ENCODE measurements around the gene GDPD4.

Gene GDPD4

GRCh38 chr11:77233011-77233410, 68.5 kb downstream of the GDPD4 start:
- DNase-seq, result no peak

GRCh38 chr11:77232242-77232641, 69.2 kb downstream of the GDPD4 start:
- no peak for DNase-seq

DNA sequence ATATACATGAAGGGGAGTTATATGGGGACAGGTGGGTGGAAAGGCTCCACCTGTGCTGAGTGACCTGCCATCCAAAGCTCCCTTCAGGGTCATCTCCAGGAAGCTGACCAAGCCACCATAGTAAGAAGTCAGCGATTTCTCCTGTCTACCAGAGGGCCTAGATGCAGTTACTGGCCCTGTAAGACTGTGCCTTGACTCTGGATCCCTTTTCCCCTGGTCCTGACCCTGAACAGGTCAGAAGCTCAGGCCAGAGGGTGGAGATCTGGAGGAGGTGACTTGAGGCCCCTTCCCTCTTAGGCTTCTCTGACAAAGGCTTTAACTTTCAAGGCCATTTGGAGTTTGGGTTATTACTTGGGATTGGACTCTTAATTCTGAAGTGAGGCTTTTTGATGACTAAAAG, 69.7 kb downstream of the GDPD4 start:
- no peak for DNase-seq

GRCh38 chr11:77230878-77231605, 70.4 kb downstream of the GDPD4 start:
- DNase-seq, result no peak

DNA sequence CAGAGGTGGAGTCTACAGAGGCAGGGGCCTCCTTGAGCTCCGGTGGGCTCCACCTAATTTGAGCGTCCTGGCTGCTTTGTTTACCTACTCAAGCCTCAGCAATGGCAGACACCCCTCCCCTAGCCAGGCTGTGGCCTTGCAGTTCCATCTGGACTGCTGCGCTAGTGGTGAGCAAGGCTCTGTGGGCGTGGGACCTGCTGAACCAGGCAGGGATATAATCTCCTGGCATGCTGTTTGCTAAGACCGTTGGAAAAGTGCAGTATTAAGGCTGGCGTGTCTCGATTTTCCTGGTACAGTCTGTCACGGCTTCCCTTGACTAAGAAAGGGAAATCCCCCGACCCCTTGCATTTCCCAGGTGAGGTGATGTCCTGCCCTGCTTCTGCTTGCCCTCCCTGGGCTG, 77.7 kb downstream of the GDPD4 start:
- no peak for DNase-seq

DNA sequence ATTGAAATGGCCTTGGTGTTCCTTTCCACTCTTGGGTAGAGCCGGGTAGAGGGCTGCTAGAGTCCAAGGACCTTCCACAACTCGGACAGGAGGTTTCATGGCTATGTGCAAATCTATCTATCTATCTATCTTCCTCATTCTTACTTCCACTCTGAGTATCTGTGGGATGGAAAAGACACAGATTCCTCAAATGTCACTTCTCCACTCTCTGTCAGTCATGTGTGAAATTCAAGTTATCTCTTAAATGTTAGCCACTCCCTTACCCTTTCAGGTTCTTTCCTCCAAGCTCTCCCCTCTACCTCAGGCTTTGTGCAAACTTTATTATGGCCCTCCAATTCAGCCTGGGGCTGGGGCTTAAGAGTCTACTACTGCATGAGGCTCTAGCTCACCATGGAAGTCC, 84.3 kb downstream of the GDPD4 start:
- DNase-seq, result no peak

- DNase-seq, result no peak
Measured at GRCh38 chr11:77215106-77215505, 86.4 kb downstream of the GDPD4 start.

DNA sequence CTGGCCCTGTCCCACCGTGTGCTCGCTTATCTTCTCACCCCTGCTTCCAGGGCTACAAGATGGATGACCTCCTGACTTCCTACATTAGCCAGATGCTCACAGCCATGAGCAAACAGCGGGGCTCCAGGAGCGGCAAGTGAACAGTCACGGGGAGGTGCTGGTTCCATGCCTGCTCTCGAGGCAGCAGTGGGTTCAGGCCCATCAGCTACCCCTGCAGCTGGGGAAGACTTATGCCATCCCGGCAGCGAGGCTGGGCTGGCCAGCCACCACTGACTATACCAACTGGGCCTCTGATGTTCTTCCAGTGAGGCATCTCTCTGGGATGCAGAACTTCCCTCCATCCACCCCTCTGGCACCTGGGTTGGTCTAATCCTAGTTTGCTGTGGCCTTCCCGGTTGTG, 86.9 kb downstream of the GDPD4 start:
- no peak for DNase-seq

DNA sequence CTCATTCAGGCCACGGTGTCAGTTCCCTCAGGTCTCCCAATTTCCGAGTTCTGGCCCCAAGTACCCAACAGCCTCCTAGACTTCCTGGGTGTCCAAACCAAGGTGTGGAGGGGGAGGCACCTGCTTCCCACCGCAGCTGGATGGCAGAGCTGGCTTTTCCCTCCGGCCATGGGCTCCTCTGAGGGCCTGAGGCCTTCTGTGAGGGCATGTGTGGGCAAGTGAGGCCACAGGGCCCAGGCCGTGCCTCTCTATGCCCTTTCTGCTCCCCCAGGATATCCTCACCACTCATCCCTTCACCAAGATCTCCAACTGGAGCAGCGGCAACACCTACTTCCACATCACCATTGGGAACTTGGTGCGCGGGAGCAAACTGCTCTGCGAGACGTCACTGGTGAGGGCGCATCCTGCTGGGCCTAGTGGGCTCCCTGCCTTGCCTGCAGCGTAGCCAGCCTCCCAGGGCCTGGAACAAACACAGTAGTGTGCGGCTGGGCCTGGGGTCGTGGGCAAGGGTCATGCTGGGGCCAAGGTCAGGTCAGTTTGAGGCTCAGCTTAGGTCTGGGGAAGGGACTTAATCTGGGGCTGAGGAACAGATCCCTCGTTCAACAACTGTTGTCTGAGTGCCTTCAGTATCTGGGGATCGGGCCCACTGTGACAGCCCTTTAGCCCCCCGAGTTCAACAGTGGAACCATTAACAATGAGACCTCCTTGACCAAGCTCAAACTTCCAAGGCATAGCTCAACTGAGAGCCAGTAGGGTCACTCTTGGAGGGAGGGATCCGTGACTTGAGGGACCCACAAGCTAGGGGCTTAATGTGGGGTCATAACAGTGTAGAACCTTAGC, 87.7 kb downstream of the GDPD4 start:
- no peak for DNase-seq

DNA sequence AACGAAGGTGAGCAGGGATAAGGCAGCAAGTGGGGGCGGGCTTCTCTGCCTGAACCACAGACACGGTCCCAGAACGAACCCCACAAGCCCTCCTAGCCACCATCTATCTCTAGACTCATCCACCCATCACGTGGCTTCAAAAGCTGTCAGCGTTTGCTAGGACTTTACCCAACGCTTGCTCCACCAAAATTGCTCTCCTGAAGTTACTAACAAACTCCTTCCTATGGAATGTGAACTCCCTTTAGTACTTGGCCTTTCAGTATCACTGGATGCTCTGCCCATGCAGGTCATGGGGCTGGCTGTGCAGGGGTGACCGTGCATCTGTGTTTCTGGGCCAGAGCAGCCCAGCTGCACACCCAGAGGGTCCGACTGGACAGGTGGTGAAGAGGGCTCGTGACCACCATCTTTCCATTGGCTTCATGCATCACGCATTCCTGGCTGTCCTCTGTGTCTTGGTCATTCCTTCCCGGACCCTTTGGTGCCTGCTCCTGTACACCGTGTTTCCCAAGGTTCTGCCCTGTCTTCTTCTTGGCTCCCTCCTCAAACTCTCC, 88.4 kb downstream of the GDPD4 start:
- DNase-seq, result no peak

GRCh38 chr11:77212314-77213007, 89.0 kb downstream of the GDPD4 start:
- DNase-seq, result no peak

GRCh38 chr11:77211594-77212251, 89.8 kb downstream of the GDPD4 start:
- DNase-seq, result no peak

DNA sequence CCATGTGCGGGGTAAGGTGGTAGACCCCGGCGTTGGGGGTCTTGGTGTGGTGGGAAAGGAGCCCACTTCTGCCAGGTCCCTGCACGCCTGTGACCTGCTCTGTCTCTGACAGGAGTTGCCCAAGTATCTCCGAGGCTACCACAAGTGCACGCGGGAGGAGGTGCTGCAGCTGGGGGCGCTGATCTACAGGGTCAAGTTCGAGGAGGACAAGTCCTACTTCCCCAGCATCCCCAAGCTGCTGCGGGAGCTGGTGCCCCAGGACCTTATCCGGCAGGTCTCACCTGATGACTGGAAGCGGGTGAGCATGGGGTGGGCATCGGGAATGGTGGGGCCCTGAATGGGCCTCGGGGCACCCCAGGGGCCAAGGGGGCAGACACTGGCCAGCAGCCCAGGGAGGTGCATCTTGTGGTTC, 90.4 kb downstream of the GDPD4 start:
- no peak for DNase-seq

GRCh38 chr11:77209663-77210062, 91.8 kb downstream of the GDPD4 start:
- no peak for DNase-seq

DNA sequence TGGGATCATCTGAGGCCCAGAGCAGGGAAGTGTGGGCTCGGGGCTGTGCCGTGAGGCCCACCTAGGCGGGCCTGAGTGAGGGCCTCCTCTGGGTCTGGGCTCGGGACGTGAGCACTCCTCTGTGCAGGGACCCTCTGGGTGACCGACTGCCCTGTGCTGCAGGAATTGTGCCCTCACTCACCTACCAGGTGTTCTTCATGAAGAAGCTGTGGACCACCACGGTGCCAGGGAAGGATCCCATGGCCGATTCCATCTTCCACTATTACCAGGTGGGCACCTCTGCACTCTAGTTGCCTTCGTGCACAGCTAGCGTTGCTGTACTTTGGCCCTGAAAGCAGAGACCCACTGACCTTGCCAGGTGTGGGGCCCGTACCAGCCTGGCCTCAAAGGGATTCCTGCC, 93.0 kb downstream of the GDPD4 start:
- DNase-seq, result no peak

- no peak for DNase-seq
Measured at GRCh38 chr11:77207618-77208313, 93.7 kb downstream of the GDPD4 start.

DNA sequence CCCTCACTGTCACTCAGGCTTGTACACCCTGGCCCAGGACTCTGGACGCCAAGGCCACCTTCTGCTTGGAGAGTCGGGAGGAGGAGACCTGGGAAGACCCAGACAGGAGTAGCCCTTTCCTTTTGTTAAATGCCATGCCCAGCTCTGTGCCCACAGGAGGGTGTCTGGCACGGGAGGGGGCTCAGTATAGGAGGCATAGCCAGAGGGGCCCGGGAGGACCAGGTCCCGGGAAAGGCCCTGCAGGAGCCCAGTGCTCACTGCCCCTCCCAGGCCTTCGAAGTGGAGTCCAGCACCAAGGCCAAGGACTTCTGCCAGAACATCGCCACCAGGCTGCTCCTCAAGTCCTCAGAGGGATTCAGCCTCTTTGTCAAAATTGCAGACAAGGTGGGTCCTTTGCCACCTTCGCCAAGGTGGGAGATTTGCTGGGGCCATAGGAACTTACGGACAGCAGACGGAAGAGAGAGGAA, 94.4 kb downstream of the GDPD4 start:
- DNase-seq, result no peak

GRCh38 chr11:77206264-77207018, 95.0 kb downstream of the GDPD4 start:
- DNase-seq, result no peak

DNA sequence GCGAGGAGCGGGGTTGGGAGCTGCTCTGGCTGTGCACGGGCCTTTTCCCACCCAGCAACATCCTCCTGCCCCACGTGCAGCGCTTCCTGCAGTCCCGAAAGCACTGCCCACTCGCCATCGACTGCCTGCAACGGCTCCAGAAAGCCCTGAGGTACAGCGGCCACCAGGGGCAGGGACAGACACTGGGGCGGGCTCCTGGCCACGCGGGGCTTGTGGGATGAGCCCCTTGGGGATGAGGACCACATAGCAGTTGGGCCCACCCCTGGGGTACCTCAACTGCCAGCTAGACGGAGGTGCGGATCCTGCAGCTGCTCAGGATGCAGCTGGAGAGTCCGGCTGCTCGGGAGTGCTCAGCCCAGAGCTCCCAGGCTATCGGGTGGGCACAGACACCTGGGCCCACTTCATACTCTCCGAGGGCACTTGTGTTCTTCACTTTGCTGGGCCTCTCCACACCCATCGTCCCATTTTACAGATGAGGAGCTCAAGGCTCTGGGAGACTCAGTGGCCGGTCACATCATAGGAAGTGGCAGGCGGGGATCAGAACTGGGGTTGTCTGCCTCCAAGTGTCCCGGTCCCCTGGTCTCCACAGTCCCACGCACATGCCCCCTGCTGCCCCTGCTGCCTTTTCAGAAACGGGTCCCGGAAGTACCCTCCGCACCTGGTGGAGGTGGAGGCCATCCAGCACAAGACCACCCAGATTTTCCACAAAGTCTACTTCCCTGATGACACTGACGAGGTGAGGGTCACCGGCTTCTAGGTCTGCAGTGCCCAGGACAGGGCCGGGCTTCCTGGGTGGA, 95.8 kb downstream of the GDPD4 start:
- no peak for DNase-seq

GRCh38 chr11:77204754-77205466, 96.6 kb downstream of the GDPD4 start:
- DNase-seq, result no peak

Measured in DMS79 treated with DMSO at 0.1 percent for 48 hours (cell line).